CD14-positive monocyte (primary cell): ENCODE measurements around the gene NEMF. TPM values are rescaled to one million over a fixed set of nuclear protein-coding genes. Genes with fewer than 3 reads are reported as not detected.

Source experiments
- DNase-seq, 3 donors: peaks; one replicate each; pipeline ENCODE4 v3.0.0-alpha.2; 2011 to 2022
- H2AFZ ChIP-seq: 2 replicates; pipeline ENCODE4 v1.6.0; 2012; ENCODE audit warnings: mild to moderate bottlenecking, low read depth, low read length, inconsistent platforms; ENCODE audit not compliant: insufficient read depth, poor library complexity, severe bottlenecking
- H3K27ac ChIP-seq, 2 donors: 1 replicate in 1 of 2; 2 replicates in 1 of 2; pipeline ENCODE4 v1.5.1; 2012 to 2013; ENCODE audit warnings: low read length in 2 of 2, control low read depth in 1 of 2, inconsistent platforms in 1 of 2, low read depth in 1 of 2, mild to moderate bottlenecking in 1 of 2
- H3K27me3 ChIP-seq, 2 donors: one replicate each; pipeline versions ENCODE4 v1.6.0 to v1.6.1; 2011 to 2013; ENCODE audit warnings: low read length in 2 of 2; ENCODE audit not compliant: control insufficient read depth in 2 of 2, insufficient read depth in 2 of 2
- H3K36me3 ChIP-seq, 2 donors: replicated peaks in 1 of 2; 1 replicate in 1 of 2; 2 replicates in 1 of 2; pipeline versions ENCODE4 v1.5.1 to v1.6.1; 2012 to 2013; ENCODE audit warnings: low read length in 2 of 2, control low read depth in 1 of 2, inconsistent platforms in 1 of 2, mild to moderate bottlenecking in 1 of 2; ENCODE audit not compliant: insufficient read depth in 2 of 2, control insufficient read depth in 1 of 2
- H3K4me1 ChIP-seq, 2 donors: 1 replicate in 1 of 2; 2 replicates in 1 of 2; pipeline versions ENCODE4 v1.5.1 to v1.6.1; 2012 to 2013; ENCODE audit warnings: low read length in 2 of 2, control low read depth in 1 of 2, inconsistent platforms in 1 of 2, mild to moderate bottlenecking in 1 of 2, moderate library complexity in 1 of 2; ENCODE audit not compliant: insufficient read depth in 2 of 2, control insufficient read depth in 1 of 2
- H3K4me2 ChIP-seq: replicated peaks from 2 replicates; pipeline ENCODE3; 2012; ENCODE audit warnings: low read length, moderate library complexity, mild to moderate bottlenecking; ENCODE audit not compliant: poor library complexity, severe bottlenecking; ENCODE audit errors: extremely low read depth
- H3K4me3 ChIP-seq, 3 experiments: fragments of 200-600 bp in 1 of 3; sonication (generic) in 1 of 3; replicated peaks in 1 of 3; 1 replicate in 2 of 3; 2 replicates in 1 of 3; pipeline ENCODE4 v1.5.1; 2011 to 2013; ENCODE audit warnings: low read length in 3 of 3, mild to moderate bottlenecking in 3 of 3, control low read depth in 2 of 3, low read depth in 2 of 3, inconsistent platforms in 1 of 3, moderate library complexity in 1 of 3
- H3K79me2 ChIP-seq: 2 replicates; pipeline ENCODE4 v1.6.0; 2012; ENCODE audit warnings: mild to moderate bottlenecking, control low read depth, inconsistent platforms, low read length, moderate library complexity; ENCODE audit not compliant: insufficient read depth
- H3K9ac ChIP-seq: 2 replicates; pipeline ENCODE4 v1.6.0; 2017; ENCODE audit warnings: low read length, mild to moderate bottlenecking; ENCODE audit not compliant: insufficient read depth, poor library complexity, severe bottlenecking
- H3K9me3 ChIP-seq, 2 donors: replicated peaks in 1 of 2; 1 replicate in 1 of 2; 2 replicates in 1 of 2; pipeline versions ENCODE4 v1.5.1 to v1.6.1; 2012 to 2013; ENCODE audit warnings: low read length in 2 of 2, control low read depth in 1 of 2; ENCODE audit not compliant: control insufficient read depth in 1 of 2, insufficient read depth in 1 of 2
- H4K20me1 ChIP-seq: 2 replicates; pipeline ENCODE4 v1.6.0; 2012; ENCODE audit warnings: mild to moderate bottlenecking, low read length, control low read depth, moderate library complexity; ENCODE audit not compliant: insufficient read depth
- H3K27ac Mint-ChIP-seq, 7 donors: one replicate each; pipeline ENCODE4 v1.8.0; 2020; ENCODE audit warnings: mild to moderate bottlenecking in 7 of 7, mixed read lengths in 7 of 7, moderate library complexity in 6 of 7, inconsistent platforms in 2 of 7
- H3K27me3 Mint-ChIP-seq, 3 donors: one replicate each; pipeline ENCODE4 v1.8.0; 2021 to 2022; ENCODE audit warnings: low read depth in 3 of 3, mild to moderate bottlenecking in 3 of 3, mixed read lengths in 3 of 3, moderate library complexity in 3 of 3, inconsistent platforms in 1 of 3
- H3K36me3 Mint-ChIP-seq, 2 donors: one replicate each; pipeline ENCODE4 v1.8.0; 2020; ENCODE audit warnings: mixed read lengths in 2 of 2, inconsistent platforms in 1 of 2, mild to moderate bottlenecking in 1 of 2
- H3K4me1 Mint-ChIP-seq: one replicate; pipeline ENCODE4 v1.8.0; 2020; ENCODE audit warnings: mild to moderate bottlenecking, mixed read lengths
- H3K4me3 Mint-ChIP-seq, 2 donors: one replicate each; pipeline ENCODE4 v1.8.0; 2020; ENCODE audit warnings: mild to moderate bottlenecking in 2 of 2, mixed read lengths in 2 of 2, moderate library complexity in 1 of 2
- H3K9me3 Mint-ChIP-seq, 7 donors: one replicate each; pipeline ENCODE4 v1.8.0; 2020 to 2022; ENCODE audit warnings: mixed read lengths in 7 of 7, mild to moderate bottlenecking in 6 of 7, moderate library complexity in 6 of 7, inconsistent platforms in 2 of 7
- WGBS: methylation state at CpG from one replicate; pipeline ENCODE4 v1.1.5; 2013; ENCODE audit warnings: missing lambda C conversion rate; ENCODE audit not compliant: insufficient coverage; 5-methylcytosine and 5-hydroxymethylcytosine counted together
- intact Hi-C, 2 donors: fragments of 100-400 bp; cut with micrococcal nuclease; formaldehyde crosslinking; loops; one replicate each; pipeline versions ENCODE4 v1.15.0 to v1.15.1; 2023
- polyA plus RNA-seq, 3 donors: library from polyadenylated mRNA; depleted of rRNA in 1 of 3; unstranded in 2 of 3; stranded (reverse) in 1 of 3; fragments of 300-500 nt in 2 of 3; fragments of >200 nt in 1 of 3; fragmentation: Illumina TruSeq in 2 of 3; gene quantifications; 1 replicate in 2 of 3; 2 replicates in 1 of 3; pipeline ENCODE4 v1.2.3, GENCODE V29; 2012 to 2021
- TF ChIP-seq, protein P1 (sequence below): fragments of 200-600 bp; IDR thresholded peaks from one replicate; pipeline ENCODE4 v1.8.0; 2022; ENCODE audit warnings: antibody characterized with exemption, mild to moderate bottlenecking

The NEMF gene
- polyA plus RNA-seq, 3 donors, result 18.3 to 27.6 (median 22.2) TPM

DNA sequence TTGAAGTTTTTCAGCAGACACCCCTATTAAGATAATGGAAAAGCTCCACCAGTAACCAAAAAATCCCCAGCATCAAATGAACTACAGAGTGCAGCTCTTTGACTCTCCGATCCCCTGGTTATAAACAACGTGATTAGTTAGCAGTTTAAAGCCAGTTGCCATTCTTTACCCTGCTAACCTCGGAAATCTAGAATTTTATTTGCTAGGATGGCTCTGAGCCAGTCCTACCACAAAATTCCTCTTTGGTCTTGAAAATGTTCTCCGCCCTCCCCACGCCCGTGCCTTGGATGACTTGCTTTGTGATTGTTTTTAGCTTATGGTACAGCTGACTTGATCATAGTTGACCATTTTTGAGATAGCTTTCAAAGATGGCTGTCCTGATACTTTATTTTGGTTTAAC, 83.4 kb downstream of the NEMF start:
- 9% methylated on average over 3 of the region's 6 CpGs for WGBS
- H3K9ac ChIP-seq, result peak overlapping the region; percentile 92

DNA sequence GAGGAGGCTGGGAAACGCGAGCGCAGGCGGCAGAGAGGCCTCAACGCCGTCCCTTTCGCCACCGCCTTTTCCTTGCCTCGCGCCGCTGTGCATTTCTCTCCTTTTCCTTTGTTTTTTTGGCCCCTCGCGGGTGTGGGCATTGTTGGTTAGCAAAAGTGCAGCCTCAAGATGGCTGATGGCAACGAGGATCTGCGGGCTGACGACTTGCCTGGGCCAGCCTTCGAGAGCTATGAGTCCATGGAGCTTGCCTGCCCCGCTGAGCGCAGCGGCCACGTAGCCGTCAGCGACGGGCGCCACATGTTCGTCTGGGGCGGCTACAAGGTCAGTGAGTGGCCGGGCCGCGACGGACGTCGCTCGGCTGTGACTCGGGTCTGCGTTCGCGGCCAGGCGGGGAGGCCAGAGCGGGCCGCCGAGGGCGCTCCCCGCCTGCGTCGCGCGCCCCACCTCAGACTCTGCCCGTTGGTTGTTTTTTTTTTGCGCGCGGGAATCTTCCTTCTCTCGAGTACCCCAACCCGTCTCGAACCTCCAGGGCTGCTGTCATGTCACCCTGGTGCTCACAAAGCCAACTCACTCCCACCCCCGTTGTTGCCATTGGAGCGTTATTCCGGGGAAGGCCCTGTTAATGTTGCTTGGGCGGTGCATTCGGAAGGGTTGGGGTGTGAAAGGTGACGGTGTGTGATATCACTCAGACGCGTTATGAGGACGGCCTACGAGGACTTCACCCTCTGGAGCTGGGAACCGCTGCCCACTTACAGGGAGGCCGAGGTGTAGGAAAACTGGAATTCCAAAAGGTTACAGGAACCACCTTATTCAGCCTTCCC, 84.1 kb downstream of the NEMF start:
- Histone ChIP-seq H3K27ac (peak overlapping the region; percentile 81 to 91), H3K36me3 (no peaks in the 10 kb centered on the region), H3K4me2 (peak overlapping the region; percentile 96), H3K4me3 (peak overlapping the region; percentile 71 to 87 (median 83)), H3K27me3 (no peaks in the 10 kb centered on the region), H3K9ac (peak overlapping the region; percentile 92), H3K4me1 (peaks cover 18 to 20% of the 10 kb centered on the region in 2 donors), H4K20me1 (no peaks in the 10 kb centered on the region), H3K9me3 (no peaks in the 10 kb centered on the region), H3K79me2 (peaks cover 21% of the 10 kb centered on the region), H2AFZ (peak overlapping the region; percentile 93)
- TF ChIP-seq, protein P1, sequence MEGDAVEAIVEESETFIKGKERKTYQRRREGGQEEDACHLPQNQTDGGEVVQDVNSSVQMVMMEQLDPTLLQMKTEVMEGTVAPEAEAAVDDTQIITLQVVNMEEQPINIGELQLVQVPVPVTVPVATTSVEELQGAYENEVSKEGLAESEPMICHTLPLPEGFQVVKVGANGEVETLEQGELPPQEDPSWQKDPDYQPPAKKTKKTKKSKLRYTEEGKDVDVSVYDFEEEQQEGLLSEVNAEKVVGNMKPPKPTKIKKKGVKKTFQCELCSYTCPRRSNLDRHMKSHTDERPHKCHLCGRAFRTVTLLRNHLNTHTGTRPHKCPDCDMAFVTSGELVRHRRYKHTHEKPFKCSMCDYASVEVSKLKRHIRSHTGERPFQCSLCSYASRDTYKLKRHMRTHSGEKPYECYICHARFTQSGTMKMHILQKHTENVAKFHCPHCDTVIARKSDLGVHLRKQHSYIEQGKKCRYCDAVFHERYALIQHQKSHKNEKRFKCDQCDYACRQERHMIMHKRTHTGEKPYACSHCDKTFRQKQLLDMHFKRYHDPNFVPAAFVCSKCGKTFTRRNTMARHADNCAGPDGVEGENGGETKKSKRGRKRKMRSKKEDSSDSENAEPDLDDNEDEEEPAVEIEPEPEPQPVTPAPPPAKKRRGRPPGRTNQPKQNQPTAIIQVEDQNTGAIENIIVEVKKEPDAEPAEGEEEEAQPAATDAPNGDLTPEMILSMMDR, result no peak
- WGBS, result under 1% methylated on average over 38 of the region's 67 CpGs
- intact Hi-C loops, result loop anchor here (5.0 to 10.0 kb wide), 5 partner anchors 81 to 306 kb away; partner anchors contain the start of genes DNAAF2 (in 1 of the 2), MGAT2 (in 1 of the 2), POLE2 (in 1 of the 2) and RPL36AL (in 1 of the 2)
- Mint-ChIP-seq H3K9me3 (no peaks in the 10 kb centered on the region), H3K36me3 (peaks cover 2 to 4% of the 10 kb centered on the region in 2 donors), H3K4me3 (peak overlapping the region; percentile 98), H3K27me3 (peaks cover 0 to 1% (median 0%) of the 10 kb centered on the region in 3 donors), H3K27ac (peak overlapping the region; percentile 94 to 99 (median 98)), H3K4me1 (peaks cover 34% of the 10 kb centered on the region)
- peak; percentile 36 to 47 (median 43) for DNase-seq

More for the DNA sequence above, 83.4 kb downstream of the NEMF start:
- Histone ChIP-seq H2AFZ (peak overlapping the region; percentile 93), H3K4me1 (peaks cover 18 to 20% of the 10 kb centered on the region in 2 donors), H3K9me3 (no peaks in the 10 kb centered on the region), H3K4me3 (peak overlapping the region; percentile 71 to 87 (median 83)), H3K27me3 (no peaks in the 10 kb centered on the region), H3K27ac (peak overlapping the region; percentile 81 to 91), H3K79me2 (peaks cover 21% of the 10 kb centered on the region), H3K36me3 (peaks cover 1 to 6% of the 10 kb centered on the region in 2 donors), H3K4me2 (peak overlapping the region; percentile 96), H4K20me1 (no peaks in the 10 kb centered on the region)
- DNase-seq, result no peak
- Mint-ChIP-seq H3K4me1 (peaks cover 34% of the 10 kb centered on the region), H3K9me3 (no peaks in the 10 kb centered on the region), H3K36me3 (peaks cover 4% of the 10 kb centered on the region in 2 donors), H3K4me3 (peak overlapping the region; percentile 98), H3K27ac (peak overlapping the region; percentile 94 to 99 (median 98)), H3K27me3 (peaks cover 0 to 1% (median 0%) of the 10 kb centered on the region in 3 donors)
- intact Hi-C loops, result loop anchor here (5.0 to 10.0 kb wide), 5 partner anchors 82 to 307 kb away; partner anchors contain the start of genes DNAAF2 (in 1 of the 2), MGAT2 (in 1 of the 2), POLE2 (in 1 of the 2) and RPL36AL (in 1 of the 2)
- TF ChIP-seq, protein P1, result no peak
